OCI-LY3 (cell line): Measurements from ENCODE around the gene AP1S1.

Source experiments
- EZH2phosphoT487 ChIP-seq: fragments of 200-600 bp; shearing (Covaris generic); IDR thresholded peaks from 2 replicates; pipeline ENCODE4 v1.6.1; 2018; ENCODE audit warnings: antibody characterized with exemption, mixed run types, low read depth
- TF ChIP-seq, protein P1 (sequence below): fragments of 200-600, 300-600 bp; sonication (generic); IDR thresholded peaks from 2 replicates; pipeline ENCODE4 v1.5.1; 2014; ENCODE audit warnings: antibody characterized with exemption, low read length, low read depth

DNA sequence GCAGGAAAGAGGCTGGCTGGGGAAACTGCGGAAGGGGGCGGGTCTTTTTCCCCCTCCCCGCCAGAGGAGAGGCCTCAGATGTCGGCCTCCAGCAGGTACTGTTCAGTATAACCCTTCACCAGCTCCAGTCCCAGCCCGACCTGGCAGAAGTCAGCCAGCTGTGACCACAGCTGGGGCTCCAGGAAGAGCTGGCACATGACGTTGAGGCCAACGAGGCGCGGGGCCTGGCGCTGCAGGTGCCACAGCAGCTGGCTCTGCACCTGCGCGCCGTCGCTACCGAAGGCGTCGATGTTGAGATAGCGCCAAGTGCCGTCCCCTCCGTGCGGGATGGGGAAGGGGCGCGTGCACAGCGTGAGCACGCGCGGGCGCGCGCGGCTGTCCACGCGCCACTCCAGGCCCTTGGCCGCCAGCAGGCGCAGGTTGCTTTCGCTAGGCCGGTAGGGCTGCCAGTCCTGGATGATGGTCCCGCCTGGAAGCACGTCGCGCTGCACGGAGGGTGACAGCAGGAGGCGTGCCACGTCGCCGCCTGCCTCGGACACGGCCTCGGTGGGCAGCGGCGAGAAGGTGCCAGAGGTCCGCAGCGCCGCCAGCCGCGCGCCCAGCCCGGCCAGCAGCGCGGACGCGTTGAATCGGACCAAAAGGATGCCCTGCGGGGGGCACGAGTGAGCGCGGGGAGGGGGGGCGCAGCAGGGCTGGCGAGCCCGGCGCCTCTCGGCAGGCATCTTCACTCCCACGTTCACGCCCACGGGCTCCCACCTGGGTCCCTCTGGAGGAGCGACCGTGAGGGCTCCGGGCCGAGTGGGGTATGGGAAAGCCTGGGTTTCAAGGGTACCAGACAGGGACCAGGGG is 18.0 kb downstream of the AP1S1 start:
- TF ChIP-seq, protein P1, sequence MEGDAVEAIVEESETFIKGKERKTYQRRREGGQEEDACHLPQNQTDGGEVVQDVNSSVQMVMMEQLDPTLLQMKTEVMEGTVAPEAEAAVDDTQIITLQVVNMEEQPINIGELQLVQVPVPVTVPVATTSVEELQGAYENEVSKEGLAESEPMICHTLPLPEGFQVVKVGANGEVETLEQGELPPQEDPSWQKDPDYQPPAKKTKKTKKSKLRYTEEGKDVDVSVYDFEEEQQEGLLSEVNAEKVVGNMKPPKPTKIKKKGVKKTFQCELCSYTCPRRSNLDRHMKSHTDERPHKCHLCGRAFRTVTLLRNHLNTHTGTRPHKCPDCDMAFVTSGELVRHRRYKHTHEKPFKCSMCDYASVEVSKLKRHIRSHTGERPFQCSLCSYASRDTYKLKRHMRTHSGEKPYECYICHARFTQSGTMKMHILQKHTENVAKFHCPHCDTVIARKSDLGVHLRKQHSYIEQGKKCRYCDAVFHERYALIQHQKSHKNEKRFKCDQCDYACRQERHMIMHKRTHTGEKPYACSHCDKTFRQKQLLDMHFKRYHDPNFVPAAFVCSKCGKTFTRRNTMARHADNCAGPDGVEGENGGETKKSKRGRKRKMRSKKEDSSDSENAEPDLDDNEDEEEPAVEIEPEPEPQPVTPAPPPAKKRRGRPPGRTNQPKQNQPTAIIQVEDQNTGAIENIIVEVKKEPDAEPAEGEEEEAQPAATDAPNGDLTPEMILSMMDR, result no peak
- no peak for TF ChIP-seq EZH2phosphoT487
